H1 (cell line): ENCODE data around the gene LDLRAD4. TPM values are rescaled to one million over a fixed set of nuclear protein-coding genes. Genes with fewer than 3 reads are reported as not detected.

ENCODE experiments used
- CTCF ChIA-PET: fragments of 300-600 bp; sonication (Branson Sonifier 250); formaldehyde crosslinking; loops from one replicate; lab custom pipeline; 2021; ENCODE audit not compliant: partially characterized antibody; lab: Charles Lee
- POLR2A ChIA-PET: fragments of 300-600 bp; sonication (Branson Sonifier 250); formaldehyde crosslinking; loops from one replicate; lab custom pipeline; 2021; ENCODE audit warnings: inconsistent platforms; ENCODE audit not compliant: partially characterized antibody; lab: Charles Lee
- DNase-seq, 2 experiments: peaks; one replicate each; pipeline versions ENCODE4 v3.0.0 to v3.0.0-alpha.2; 2010 to 2022; ENCODE audit warnings: low spot score in 2 of 2, low read depth in 1 of 2, mixed read lengths in 1 of 2
- FAIRE-seq: peaks from 2 replicates; lab custom pipeline; 2011; peaks lifted over from hg19 to GRCh38; lab: Jason Lieb, UNC
- H2AFZ ChIP-seq: 2 replicates; pipeline ENCODE4 v1.8.1; 2012; ENCODE audit warnings: low read length, inconsistent platforms
- H2AK5ac ChIP-seq: 2 replicates; pipeline ENCODE4 v1.6.1; 2013; ENCODE audit warnings: low read depth, low read length
- H2BK120ac ChIP-seq: replicated peaks from 2 replicates; pipeline ENCODE3; 2013; ENCODE audit warnings: low read depth, low read length, inconsistent platforms
- H2BK12ac ChIP-seq: 2 replicates; pipeline ENCODE4 v1.6.1; 2013; ENCODE audit warnings: low read depth, low read length
- H2BK15ac ChIP-seq: 2 replicates; pipeline ENCODE4 v1.6.1; 2013; ENCODE audit warnings: low read length
- H2BK20ac ChIP-seq: 2 replicates; pipeline ENCODE4 v1.6.1; 2013; ENCODE audit warnings: low read length
- H2BK5ac ChIP-seq: 2 replicates; pipeline ENCODE4 v1.6.1; 2013; ENCODE audit warnings: low read depth, low read length
- H3K14ac ChIP-seq: 2 replicates; pipeline ENCODE4 v1.6.1; 2013; ENCODE audit warnings: inconsistent platforms; ENCODE audit not compliant: insufficient read length
- H3K18ac ChIP-seq: 2 replicates; pipeline ENCODE4 v1.6.1; 2013; ENCODE audit warnings: low read length; ENCODE audit errors: extremely low read depth
- H3K23ac ChIP-seq: 2 replicates; pipeline ENCODE4 v1.6.1; 2013; ENCODE audit warnings: inconsistent platforms; ENCODE audit not compliant: insufficient read length
- H3K23me2 ChIP-seq: 2 replicates; pipeline ENCODE4 v1.6.1; 2013; ENCODE audit warnings: low read depth, low read length
- H3K27ac ChIP-seq: 2 replicates; pipeline ENCODE4 v1.6.1; 2011; ENCODE audit warnings: low read depth, low read length, inconsistent platforms
- H3K27me3 ChIP-seq, 4 experiments: replicated peaks in 1 of 4; 1 replicate in 1 of 4; 2 replicates in 3 of 4; pipeline versions ENCODE4 v1.6.1 to v1.8.1; 2011 to 2013; ENCODE audit warnings: low read length in 3 of 4, mild to moderate bottlenecking in 3 of 4, inconsistent platforms in 2 of 4, mixed read lengths in 2 of 4, moderate library complexity in 1 of 4; ENCODE audit not compliant: control insufficient read depth in 3 of 4, insufficient read depth in 3 of 4; ENCODE audit errors: extremely low read depth in 1 of 4
- H3K36me3 ChIP-seq, 4 experiments: 2 replicates each; pipeline versions ENCODE4 v1.6.1 to v1.8.1; 2011 to 2013; ENCODE audit warnings: mild to moderate bottlenecking in 4 of 4, low read length in 3 of 4, moderate library complexity in 2 of 4, control low read depth in 1 of 4, inconsistent platforms in 1 of 4; ENCODE audit not compliant: insufficient read depth in 4 of 4, control insufficient read depth in 2 of 4
- H3K4ac ChIP-seq: replicated peaks from 2 replicates; pipeline ENCODE3; 2013; ENCODE audit warnings: low read length, low read depth, mixed read lengths, inconsistent platforms; ENCODE audit not compliant: insufficient read length
- H3K4me1 ChIP-seq, 4 experiments: replicated peaks in 1 of 4; 1 replicate in 1 of 4; 2 replicates in 3 of 4; pipeline versions ENCODE4 v1.6.1 to v1.8.1; 2011 to 2013; ENCODE audit warnings: low read length in 3 of 4, inconsistent platforms in 2 of 4, mixed read lengths in 1 of 4; ENCODE audit not compliant: insufficient read depth in 4 of 4, control insufficient read depth in 3 of 4
- H3K4me2 ChIP-seq, 2 experiments: 2 replicates each; pipeline versions ENCODE4 v1.6.1 to v1.8.1; 2011 to 2013; ENCODE audit warnings: low read depth in 2 of 2, low read length in 2 of 2, control low read depth in 1 of 2, inconsistent platforms in 1 of 2, mild to moderate bottlenecking in 1 of 2; ENCODE audit not compliant: insufficient read depth in 1 of 2
- H3K4me3 ChIP-seq, 4 experiments: fragments of 200-600, 300-600 bp in 1 of 4; sonication (generic), shearing (Covaris generic), sonication (Bioruptor Twin) in 1 of 4; 2 replicates each; pipeline versions ENCODE4 v1.5.1 to v1.8.1; 2011 to 2016; ENCODE audit warnings: low read length in 4 of 4, low read depth in 3 of 4, control low read depth in 2 of 4, inconsistent platforms in 2 of 4, mild to moderate bottlenecking in 2 of 4, mixed read lengths in 1 of 4, moderate library complexity in 1 of 4; ENCODE audit not compliant: insufficient read depth in 2 of 4; ENCODE audit errors: extremely low read depth in 1 of 4
- H3K56ac ChIP-seq: replicated peaks from 2 replicates; pipeline ENCODE3; 2013; ENCODE audit warnings: low read depth, mild to moderate bottlenecking, mixed read lengths, low read length, inconsistent platforms; ENCODE audit not compliant: insufficient read length
- H3K79me1 ChIP-seq: 2 replicates; pipeline ENCODE4 v1.6.1; 2013; ENCODE audit warnings: low read depth, low read length, control low read depth
- H3K79me2 ChIP-seq, 2 experiments: 2 replicates each; pipeline versions ENCODE4 v1.6.1 to v1.8.1; 2012 to 2013; ENCODE audit warnings: low read length in 2 of 2, mild to moderate bottlenecking in 2 of 2, inconsistent platforms in 1 of 2; ENCODE audit not compliant: insufficient read depth in 2 of 2, control insufficient read depth in 1 of 2
- H3K9ac ChIP-seq, 4 experiments: replicated peaks in 1 of 4; 1 replicate in 1 of 4; 2 replicates in 3 of 4; pipeline versions ENCODE4 v1.6.1 to v1.8.1; 2011 to 2013; ENCODE audit warnings: low read depth in 3 of 4, low read length in 3 of 4, control low read depth in 2 of 4, mild to moderate bottlenecking in 2 of 4, moderate library complexity in 2 of 4, inconsistent platforms in 1 of 4; ENCODE audit errors: extremely low read depth in 1 of 4
- H3K9me3 ChIP-seq, 2 experiments: 2 replicates each; pipeline versions ENCODE4 v1.6.1 to v1.8.1; 2012 to 2013; ENCODE audit warnings: mild to moderate bottlenecking in 2 of 2, moderate library complexity in 2 of 2, control low read depth in 1 of 2, inconsistent platforms in 1 of 2, low read depth in 1 of 2, low read length in 1 of 2, mixed read lengths in 1 of 2; ENCODE audit not compliant: insufficient read depth in 2 of 2
- H4K20me1 ChIP-seq, 2 experiments: replicated peaks in 1 of 2; 2 replicates each; pipeline versions ENCODE3 to v1.8.1; 2011 to 2013; ENCODE audit warnings: inconsistent platforms in 2 of 2, low read length in 2 of 2, mild to moderate bottlenecking in 1 of 2; ENCODE audit not compliant: insufficient read depth in 2 of 2, control insufficient read depth in 1 of 2
- H4K5ac ChIP-seq: 2 replicates; pipeline ENCODE4 v1.6.1; 2013; ENCODE audit warnings: low read length, low read depth, mixed read lengths, inconsistent platforms; ENCODE audit not compliant: insufficient read length
- H4K8ac ChIP-seq: 2 replicates; pipeline ENCODE4 v1.8.0; 2013; ENCODE audit warnings: mild to moderate bottlenecking, moderate library complexity, low read length, inconsistent platforms; ENCODE audit not compliant: insufficient read depth; ENCODE audit errors: extremely low read depth
- H4K91ac ChIP-seq: replicated peaks from 2 replicates; pipeline ENCODE3; 2013; ENCODE audit warnings: low read length, mixed read lengths, inconsistent platforms; ENCODE audit not compliant: insufficient read length
- CEBPB ChIP-seq: IDR thresholded peaks from 2 replicates; pipeline ENCODE4 v1.6.1; 2012; ENCODE audit warnings: low read depth, low read length
- NANOG ChIP-seq: IDR thresholded peaks from 2 replicates; pipeline ENCODE4 v1.6.1; 2011; ENCODE audit warnings: low read length, low read depth, mild to moderate bottlenecking, inconsistent platforms; ENCODE audit not compliant: insufficient read depth, poor library complexity, severe bottlenecking
- WGBS, 2 experiments: shearing (Covaris generic) in 1 of 2; methylation state at CpG; one replicate each; pipeline versions ENCODE4 v1.1.6 to v1.1.7; 2013 to 2015; ENCODE audit warnings: low lambda C conversion rate in 2 of 2, mixed read lengths in 2 of 2, inconsistent platforms in 1 of 2, low coverage in 1 of 2, missing lambda C conversion rate in 1 of 2; ENCODE audit not compliant: insufficient replicate concordance in 2 of 2, insufficient coverage in 1 of 2, insufficient read length in 1 of 2; ENCODE audit errors: extremely low coverage in 1 of 2, missing lambda C conversion rate in 1 of 2; 5-methylcytosine and 5-hydroxymethylcytosine counted together
- polyA plus RNA-seq, 7 experiments: library from polyadenylated mRNA; depleted of rRNA in 3 of 7; stranded (reverse) in 5 of 7; unstranded in 2 of 7; fragments of >200 nt in 5 of 7; fragments of 200-250 nt in 2 of 7; gene quantifications; 1 replicate in 5 of 7; 2 replicates in 1 of 7; 4 replicates in 1 of 7; pipeline versions ENCODE4 v1.2.1 to v1.2.3, GENCODE V29; 2011 to 2013; ENCODE audit warnings: missing spikeins in 2 of 7, mixed read lengths in 2 of 7
- total RNA-seq: library from RNA; stranded (reverse); fragmentation: NEBNext Ultra II Directional; extraction: Animal tissue kit (Norgen Biotek cat#: 25700); gene quantifications from 2 replicates; pipeline ENCODE4 v1.2.1, GENCODE V29; 2021

The LDLRAD4 gene
- total and polyA plus RNA-seq, 2 of the 8 experiments (the other 6 are each of a cell fraction or from before 2014, with no cell fraction given), result 0.77 to 1.4 TPM

- no peak for FAIRE-seq
- 84% methylated on average over 8 of the region's 8 CpGs; no CpG with 5 or more reads in 1 of the 2 experiments for WGBS, 2 experiments
- POLR2A ChIA-PET, result interaction anchor here (0.6 kb wide), 1 partner anchor 663 kb away, joined by 3 read pairs; no protein-coding TSS in a partner anchor
These were observed 72.7 kb downstream of the LDLRAD4 start for GRCh38 chr18:13291299-13291698.

More at GRCh38 chr18:13291299-13291698, 72.7 kb downstream of the LDLRAD4 start:
- H4K5ac ChIP-seq, result no peak overlapping the region
- H2AFZ ChIP-seq, result no peak overlapping the region
- H3K4me2 ChIP-seq, result no peak overlapping the region
- no peak overlapping the region for H2BK5ac ChIP-seq
- CTCF ChIA-PET, result interaction anchor here (1.9 kb wide), 2 partner anchors 10 to 74 kb away, joined by 4 to 5 read pairs; no protein-coding TSS in a partner anchor
- H4K8ac ChIP-seq, result no peak overlapping the region; the same call in 1 of the 2 replicates
- no peaks in the 10 kb centered on the region for H3K4me1 ChIP-seq
- no peak overlapping the region for H2BK120ac ChIP-seq
- DNase-seq, result no peak
- H3K23me2 ChIP-seq, result no peaks in the 10 kb centered on the region
- no peak overlapping the region for H3K14ac ChIP-seq
- no peaks in the 10 kb centered on the region for H3K36me3 ChIP-seq
- no peaks in the 10 kb centered on the region for H3K79me2 ChIP-seq
- H3K4me3 ChIP-seq, result no peak overlapping the region
- H3K56ac ChIP-seq, result no peak overlapping the region
- no peak overlapping the region for H2BK15ac ChIP-seq
- H3K9me3 ChIP-seq, result no peaks in the 10 kb centered on the region
- H3K18ac ChIP-seq, result no peak overlapping the region
- H3K79me1 ChIP-seq, result no peaks in the 10 kb centered on the region
- no peak overlapping the region for H3K23ac ChIP-seq
- no peak overlapping the region for H3K27ac ChIP-seq
- H2BK12ac ChIP-seq, result no peak overlapping the region
- no peaks in the 10 kb centered on the region for H3K27me3 ChIP-seq
- TF ChIP-seq NANOG (no peak), CEBPB (no peak)
- H3K4ac ChIP-seq, result no peak overlapping the region
- no peak overlapping the region for H2AK5ac ChIP-seq
- H4K91ac ChIP-seq, result no peak overlapping the region
- no peak overlapping the region for H3K9ac ChIP-seq
- no peaks in the 10 kb centered on the region for H4K20me1 ChIP-seq
- no peak overlapping the region for H2BK20ac ChIP-seq
